Keratinocyte (primary cell): ENCODE results near the gene RAD51AP2.

Source experiments
- EZH2 ChIP-seq: IDR thresholded peaks from one replicate; pipeline ENCODE4 v1.6.1; 2012; ENCODE audit warnings: inconsistent platforms, mild to moderate bottlenecking, low read length, moderate library complexity
- TF ChIP-seq, protein P1 (sequence below), 3 experiments: IDR thresholded peaks in 1 of 3; conservative IDR thresholded peaks in 1 of 3; optimal IDR thresholded peaks in 1 of 3; 2 replicates in 2 of 3; 3 replicates in 1 of 3; pipeline versions ENCODE3 to v1.5.1; 2011; ENCODE audit warnings: low read length in 3 of 3, mild to moderate bottlenecking in 3 of 3, moderate library complexity in 2 of 3, control low read depth in 1 of 3, inconsistent platforms in 1 of 3; ENCODE audit not compliant: insufficient read depth in 2 of 3; ENCODE audit errors: extremely low read depth in 1 of 3

GRCh38 chr2:17482651-17483050 is 35.6 kb downstream of the RAD51AP2 start:
- TF ChIP-seq, protein P1, sequence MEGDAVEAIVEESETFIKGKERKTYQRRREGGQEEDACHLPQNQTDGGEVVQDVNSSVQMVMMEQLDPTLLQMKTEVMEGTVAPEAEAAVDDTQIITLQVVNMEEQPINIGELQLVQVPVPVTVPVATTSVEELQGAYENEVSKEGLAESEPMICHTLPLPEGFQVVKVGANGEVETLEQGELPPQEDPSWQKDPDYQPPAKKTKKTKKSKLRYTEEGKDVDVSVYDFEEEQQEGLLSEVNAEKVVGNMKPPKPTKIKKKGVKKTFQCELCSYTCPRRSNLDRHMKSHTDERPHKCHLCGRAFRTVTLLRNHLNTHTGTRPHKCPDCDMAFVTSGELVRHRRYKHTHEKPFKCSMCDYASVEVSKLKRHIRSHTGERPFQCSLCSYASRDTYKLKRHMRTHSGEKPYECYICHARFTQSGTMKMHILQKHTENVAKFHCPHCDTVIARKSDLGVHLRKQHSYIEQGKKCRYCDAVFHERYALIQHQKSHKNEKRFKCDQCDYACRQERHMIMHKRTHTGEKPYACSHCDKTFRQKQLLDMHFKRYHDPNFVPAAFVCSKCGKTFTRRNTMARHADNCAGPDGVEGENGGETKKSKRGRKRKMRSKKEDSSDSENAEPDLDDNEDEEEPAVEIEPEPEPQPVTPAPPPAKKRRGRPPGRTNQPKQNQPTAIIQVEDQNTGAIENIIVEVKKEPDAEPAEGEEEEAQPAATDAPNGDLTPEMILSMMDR (optimal IDR thresholded peaks at IDR 0.05 in 1 of 3, IDR thresholded peaks at IDR 0.05 in 1 of 3, conservative IDR thresholded peaks at IDR 0.05 in 1 of 3; ENCODE audit: extremely low read depth in 1 of 3, insufficient read depth in 2 of 3, low read length in 3 of 3) = no peak
- TF ChIP-seq EZH2 = no peak
